Upper lobe of right lung (tissue), 1 donor: ENCODE results near the gene NCKAP5. TPM values are rescaled to one million over a fixed set of nuclear protein-coding genes. Genes with fewer than 3 reads are reported as not detected.

ENCODE experiments used
- ATAC-seq: fragments of 200-7000 bp; cut with Tn5 transposase; one replicate; pipeline ENCODE4 v1.9.1; 2020; ENCODE audit warnings: mild to moderate bottlenecking, moderate library complexity
- DNase-seq: peaks from one replicate; pipeline ENCODE4 v3.0.0-alpha.2; 2020
- H3K27ac ChIP-seq: fragments of 200-600 bp; one replicate; pipeline ENCODE4 v1.8.0; 2022
- H3K27me3 ChIP-seq: fragments of 200-600 bp; one replicate; pipeline ENCODE4 v1.8.0; 2022; ENCODE audit warnings: mild to moderate bottlenecking
- H3K36me3 ChIP-seq: fragments of 200-600 bp; one replicate; pipeline ENCODE4 v1.8.0; 2022
- H3K4me1 ChIP-seq: fragments of 200-600 bp; one replicate; pipeline ENCODE4 v1.8.0; 2022
- H3K4me3 ChIP-seq: fragments of 200-600 bp; one replicate; pipeline ENCODE4 v1.8.0; 2022; ENCODE audit warnings: mild to moderate bottlenecking
- H3K9me3 ChIP-seq: fragments of 200-600 bp; one replicate; pipeline ENCODE4 v1.8.0; 2022
- CTCF ChIP-seq: fragments of 200-600 bp; IDR thresholded peaks from one replicate; pipeline ENCODE4 v1.8.0; 2022; ENCODE audit warnings: antibody characterized with exemption
- intact Hi-C: fragments of 100-400 bp; cut with DNase I; formaldehyde crosslinking; loops from one replicate; pipeline ENCODE4 v1.11.0; 2022
- total RNA-seq: library from RNA; stranded (reverse); fragmentation: NEBNext Ultra II Directional; extraction: Animal tissue kit (Norgen Biotek cat#: 25700); gene quantifications from one replicate; pipeline ENCODE4 v1.2.1, GENCODE V29; 2021
- donor health status: DM: no; HTN: yes; CAD: no; lungs with severe emphysema.

The NCKAP5 gene
- total RNA-seq, 1 donor from 2014 or later: 40.8 TPM

- no peak overlapping the region for H3K4me3 ChIP-seq
- peaks cover 3% of the 10 kb centered on the region for H3K4me1 ChIP-seq
- no peak overlapping the region for H3K27ac ChIP-seq
- H3K9me3 ChIP-seq: no peaks in the 10 kb centered on the region
- ATAC-seq (peak; percentile 30), DNase-seq (no peak)
- intact Hi-C loops: no loop called here
- no peak for TF ChIP-seq CTCF
- H3K27me3 ChIP-seq: no peaks in the 10 kb centered on the region
- H3K36me3 ChIP-seq: no peaks in the 10 kb centered on the region
Observed at GRCh38 chr2:133574620-133575019, 6.4 kb upstream of the NCKAP5 start.

GRCh38 chr2:133574186-133574585 is 5.9 kb upstream of the NCKAP5 start:
- DNase-seq: no peak
- no peak overlapping the region for H3K4me3 ChIP-seq
- no peak for ATAC-seq
- peaks cover 3% of the 10 kb centered on the region for H3K4me1 ChIP-seq
- H3K27me3 ChIP-seq: no peaks in the 10 kb centered on the region
- H3K9me3 ChIP-seq: no peaks in the 10 kb centered on the region
- no peak for TF ChIP-seq CTCF
- no peak overlapping the region for H3K27ac ChIP-seq
- intact Hi-C loops: no loop called here
- H3K36me3 ChIP-seq: no peaks in the 10 kb centered on the region

GRCh38 chr2:133573491-133574162 is 5.4 kb upstream of the NCKAP5 start:
- no peaks in the 10 kb centered on the region for H3K36me3 ChIP-seq
- no peaks in the 10 kb centered on the region for H3K9me3 ChIP-seq
- intact Hi-C loops: no loop called here

GRCh38 chr2:133571249-133571648 is 3.0 kb upstream of the NCKAP5 start:
- no peaks in the 10 kb centered on the region for H3K36me3 ChIP-seq
- no peaks in the 10 kb centered on the region for H3K4me1 ChIP-seq
- no peaks in the 10 kb centered on the region for H3K9me3 ChIP-seq
- no peak overlapping the region for H3K27ac ChIP-seq
- TF ChIP-seq CTCF: no peak
- H3K27me3 ChIP-seq: no peaks in the 10 kb centered on the region
- H3K4me3 ChIP-seq: no peak overlapping the region
- no peak for DNase-seq
- no peak for ATAC-seq
- intact Hi-C loops: no loop called here

More at GRCh38 chr2:133573491-133574162, 5.4 kb upstream of the NCKAP5 start:
- Histone ChIP-seq H3K4me1 (no peaks in the 10 kb centered on the region), H3K27me3 (no peaks in the 10 kb centered on the region), H3K4me3 (no peak overlapping the region), H3K27ac (no peak overlapping the region)
- DNase-seq: no peak
- no peak for TF ChIP-seq CTCF
- no peak for ATAC-seq

GRCh38 chr2:133570542-133570941 is 2.3 kb upstream of the NCKAP5 start:
- DNase-seq (no peak), ATAC-seq (no peak)
- H3K9me3 ChIP-seq: no peaks in the 10 kb centered on the region
- no peak overlapping the region for H3K4me3 ChIP-seq
- no peak overlapping the region for H3K27ac ChIP-seq
- no peaks in the 10 kb centered on the region for H3K27me3 ChIP-seq
- no peaks in the 10 kb centered on the region for H3K4me1 ChIP-seq
- intact Hi-C loops: no loop called here
- no peak for TF ChIP-seq CTCF
- H3K36me3 ChIP-seq: no peaks in the 10 kb centered on the region
